Activated naive CD4-positive, alpha-beta T cell treated with anti-CD3 and anti-CD28 coated beads, Interleukin-2, amount 10 ng/mL, durations not matched to agents 7 days and 5 days (primary cell): ENCODE measurements around the gene TTBK1.

ENCODE experiments used
- CTCF ChIA-PET: fragments of 350-600 bp; sonication (Branson Sonifier 250); formaldehyde crosslinking; loops from one replicate; lab custom pipeline; 2021; ENCODE audit warnings: antibody characterized with exemption; lab: Charles Lee
- DNase-seq: peaks from one replicate; pipeline ENCODE4 v3.0.0-alpha.2; 2020
- H3K27ac Mint-ChIP-seq: one replicate; pipeline ENCODE4 v1.8.0; 2021; ENCODE audit warnings: mild to moderate bottlenecking, moderate library complexity, mixed read lengths
- H3K27me3 Mint-ChIP-seq: one replicate; pipeline ENCODE4 v1.8.0; 2021; ENCODE audit warnings: mild to moderate bottlenecking, mixed read lengths
- H3K36me3 Mint-ChIP-seq: one replicate; pipeline ENCODE4 v1.8.0; 2021; ENCODE audit warnings: mixed read lengths
- H3K4me1 Mint-ChIP-seq: one replicate; pipeline ENCODE4 v1.8.0; 2021; ENCODE audit warnings: mixed read lengths
- H3K4me3 Mint-ChIP-seq: one replicate; pipeline ENCODE4 v1.8.0; 2021; ENCODE audit warnings: mild to moderate bottlenecking, moderate library complexity, mixed read lengths
- H3K9me3 Mint-ChIP-seq: one replicate; pipeline ENCODE4 v1.8.0; 2021; ENCODE audit warnings: mixed read lengths

The TTBK1 gene

GRCh38 chr6:43254138-43254817, 11.0 kb downstream of the TTBK1 start:
- CTCF ChIA-PET: interaction anchor here (1.0 to 1.8 kb wide), 2 partner anchors 24 to 251 kb away, joined by 3 to 4 read pairs; no protein-coding TSS in a partner anchor
- H3K9me3 Mint-ChIP-seq: no peaks in the 10 kb centered on the region
- H3K36me3 Mint-ChIP-seq: no peaks in the 10 kb centered on the region
- no peak overlapping the region for H3K27ac Mint-ChIP-seq
- DNase-seq: no peak
- no peak overlapping the region for H3K4me3 Mint-ChIP-seq
- peaks cover 68% of the 10 kb centered on the region for H3K27me3 Mint-ChIP-seq
- H3K4me1 Mint-ChIP-seq: peaks cover 14% of the 10 kb centered on the region

DNA sequence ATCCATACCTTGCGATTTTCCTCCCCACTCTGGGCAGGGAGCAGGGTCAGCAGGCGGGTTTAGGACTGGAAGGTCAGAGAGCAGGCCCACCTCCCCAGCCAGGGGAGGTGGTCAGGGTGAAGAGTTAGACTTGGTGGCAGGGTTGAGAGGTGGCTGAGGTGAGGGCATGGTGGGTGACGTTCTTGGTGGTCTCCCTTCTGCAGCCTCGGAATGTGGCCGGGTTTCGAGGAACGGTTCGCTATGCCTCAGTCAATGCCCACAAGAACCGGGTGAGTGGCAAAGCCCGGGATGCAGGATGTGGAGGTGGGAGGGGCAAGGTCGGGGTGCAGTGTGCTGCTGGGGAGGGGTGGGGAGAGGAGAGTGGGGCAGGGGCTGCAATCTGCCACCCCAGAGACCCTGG, 11.6 kb downstream of the TTBK1 start:
- Mint-ChIP-seq H3K36me3 (no peaks in the 10 kb centered on the region), H3K27me3 (peaks cover 72% of the 10 kb centered on the region), H3K27ac (no peak overlapping the region), H3K4me3 (no peak overlapping the region), H3K9me3 (no peaks in the 10 kb centered on the region), H3K4me1 (peaks cover 14% of the 10 kb centered on the region)
- DNase-seq: no peak
- CTCF ChIA-PET: no interaction called here

GRCh38 chr6:43255408-43256054, 12.2 kb downstream of the TTBK1 start:
- H3K4me3 Mint-ChIP-seq: no peak overlapping the region
- H3K36me3 Mint-ChIP-seq: no peaks in the 10 kb centered on the region
- no peak for DNase-seq
- H3K27me3 Mint-ChIP-seq: peaks cover 72% of the 10 kb centered on the region
- H3K9me3 Mint-ChIP-seq: no peaks in the 10 kb centered on the region
- H3K27ac Mint-ChIP-seq: peak overlapping the region; percentile 49
- peaks cover 13% of the 10 kb centered on the region for H3K4me1 Mint-ChIP-seq
- CTCF ChIA-PET: no interaction called here

DNA sequence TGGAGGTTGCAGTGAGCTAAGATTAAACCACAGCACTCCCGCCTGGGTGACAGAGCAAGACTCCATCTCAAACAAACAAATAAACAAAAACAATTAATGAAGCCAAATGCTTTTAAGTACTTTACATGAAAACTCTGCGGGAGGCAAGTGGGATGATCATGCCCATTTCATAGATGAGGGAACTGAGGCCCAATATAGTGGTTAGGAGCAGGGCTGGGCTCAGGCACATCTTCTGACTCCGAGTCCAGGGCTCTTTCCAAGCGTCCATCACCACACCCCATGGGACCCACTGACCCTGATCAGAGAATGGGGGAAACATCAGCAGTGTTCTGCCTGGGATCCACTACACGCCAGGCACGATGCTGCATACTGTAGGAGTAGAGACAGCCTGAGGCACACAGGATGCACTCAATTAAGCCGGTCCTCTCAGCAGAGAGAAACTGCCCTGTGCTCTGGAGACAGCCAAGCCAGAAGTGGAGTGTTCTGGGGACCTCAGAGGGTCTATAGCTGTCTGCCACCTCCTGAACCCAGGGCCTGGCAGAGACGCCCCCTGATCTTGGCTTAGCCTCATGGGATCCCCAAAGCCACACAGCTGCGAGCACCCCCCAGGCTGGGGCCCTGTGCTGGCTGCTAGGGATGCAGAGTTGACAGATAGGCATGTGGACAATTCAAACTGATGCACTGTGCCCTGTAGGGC, 13.5 kb downstream of the TTBK1 start:
- H3K27ac Mint-ChIP-seq: peak overlapping the region; percentile 55
- no peak for DNase-seq
- peaks cover 2% of the 10 kb centered on the region for H3K4me1 Mint-ChIP-seq
- H3K27me3 Mint-ChIP-seq: peaks cover 60% of the 10 kb centered on the region
- H3K36me3 Mint-ChIP-seq: no peaks in the 10 kb centered on the region
- H3K9me3 Mint-ChIP-seq: no peaks in the 10 kb centered on the region
- H3K4me3 Mint-ChIP-seq: no peak overlapping the region
- CTCF ChIA-PET: interaction anchor here (1.2 kb wide), 1 partner anchor 141 kb away, joined by 3 read pairs; no protein-coding TSS in a partner anchor

DNA sequence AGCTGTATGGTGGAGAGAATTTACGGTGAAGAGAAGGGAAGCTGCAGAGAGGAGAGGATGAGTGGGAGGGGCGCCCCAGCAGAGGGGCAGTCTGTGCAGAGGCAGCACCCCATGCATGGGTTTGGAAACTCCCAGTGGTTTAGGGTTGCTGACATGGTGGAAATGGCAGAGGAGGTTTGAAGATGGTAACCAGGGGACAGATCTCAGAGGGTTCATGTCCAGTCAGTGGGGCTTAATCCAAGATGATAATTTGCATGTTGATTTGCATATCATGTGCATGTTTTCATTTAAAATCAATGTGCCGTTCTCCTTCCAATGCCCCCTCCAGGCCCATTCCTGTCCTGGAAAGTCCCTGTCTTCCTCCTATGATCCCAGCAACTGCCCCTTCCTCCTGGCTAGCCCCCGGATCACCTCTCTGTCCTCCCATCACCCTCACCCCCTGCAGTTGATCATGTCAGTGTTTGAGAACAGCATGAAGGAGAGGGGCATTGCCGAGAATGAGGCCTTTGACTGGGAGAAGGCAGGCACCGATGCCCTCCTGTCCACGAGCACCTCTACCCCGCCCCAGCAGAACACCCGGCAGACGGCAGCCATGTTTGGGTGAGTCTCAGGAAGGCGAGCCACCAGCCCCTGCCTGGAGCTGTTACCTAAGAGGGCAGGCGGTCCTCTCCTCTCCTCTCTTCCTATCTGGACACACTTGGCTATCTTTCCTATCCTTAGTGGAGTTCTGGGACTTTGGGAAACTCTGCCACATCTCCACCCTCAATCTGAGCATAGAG, 14.3 kb downstream of the TTBK1 start:
- no peak for DNase-seq
- H3K27ac Mint-ChIP-seq: peak overlapping the region; percentile 55
- H3K4me1 Mint-ChIP-seq: no peaks in the 10 kb centered on the region
- CTCF ChIA-PET: interaction anchor here (1.2 kb wide), 1 partner anchor 140 kb away, joined by 3 read pairs; no protein-coding TSS in a partner anchor
- no peaks in the 10 kb centered on the region for H3K9me3 Mint-ChIP-seq
- H3K36me3 Mint-ChIP-seq: no peaks in the 10 kb centered on the region
- no peak overlapping the region for H3K4me3 Mint-ChIP-seq
- peaks cover 53% of the 10 kb centered on the region for H3K27me3 Mint-ChIP-seq

DNA sequence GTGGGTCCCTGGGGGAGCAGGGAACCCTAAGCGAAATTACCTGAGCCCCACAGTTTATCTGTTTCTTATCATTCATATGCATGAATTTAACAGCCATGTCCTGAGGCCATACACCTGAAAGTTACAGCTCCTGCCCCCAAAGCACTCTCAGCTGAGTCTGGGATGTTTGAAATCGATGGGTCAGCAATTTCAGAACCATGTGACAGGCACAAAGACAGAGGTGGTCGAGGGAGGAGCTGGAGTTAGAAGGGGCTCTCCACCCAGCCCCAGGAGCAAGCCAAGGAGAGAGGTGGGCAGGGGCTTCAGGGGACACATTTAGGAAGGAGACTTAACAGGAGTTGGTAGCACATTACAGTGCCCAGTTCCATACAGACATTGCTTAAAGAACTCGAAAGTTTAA, 14.9 kb downstream of the TTBK1 start:
- Mint-ChIP-seq H3K9me3 (no peaks in the 10 kb centered on the region), H3K27me3 (peaks cover 46% of the 10 kb centered on the region), H3K36me3 (no peaks in the 10 kb centered on the region), H3K4me3 (no peak overlapping the region), H3K27ac (no peak overlapping the region), H3K4me1 (no peaks in the 10 kb centered on the region)
- DNase-seq: no peak
- CTCF ChIA-PET: interaction anchor here (1.2 kb wide), 1 partner anchor 139 kb away, joined by 3 read pairs; no protein-coding TSS in a partner anchor

DNA sequence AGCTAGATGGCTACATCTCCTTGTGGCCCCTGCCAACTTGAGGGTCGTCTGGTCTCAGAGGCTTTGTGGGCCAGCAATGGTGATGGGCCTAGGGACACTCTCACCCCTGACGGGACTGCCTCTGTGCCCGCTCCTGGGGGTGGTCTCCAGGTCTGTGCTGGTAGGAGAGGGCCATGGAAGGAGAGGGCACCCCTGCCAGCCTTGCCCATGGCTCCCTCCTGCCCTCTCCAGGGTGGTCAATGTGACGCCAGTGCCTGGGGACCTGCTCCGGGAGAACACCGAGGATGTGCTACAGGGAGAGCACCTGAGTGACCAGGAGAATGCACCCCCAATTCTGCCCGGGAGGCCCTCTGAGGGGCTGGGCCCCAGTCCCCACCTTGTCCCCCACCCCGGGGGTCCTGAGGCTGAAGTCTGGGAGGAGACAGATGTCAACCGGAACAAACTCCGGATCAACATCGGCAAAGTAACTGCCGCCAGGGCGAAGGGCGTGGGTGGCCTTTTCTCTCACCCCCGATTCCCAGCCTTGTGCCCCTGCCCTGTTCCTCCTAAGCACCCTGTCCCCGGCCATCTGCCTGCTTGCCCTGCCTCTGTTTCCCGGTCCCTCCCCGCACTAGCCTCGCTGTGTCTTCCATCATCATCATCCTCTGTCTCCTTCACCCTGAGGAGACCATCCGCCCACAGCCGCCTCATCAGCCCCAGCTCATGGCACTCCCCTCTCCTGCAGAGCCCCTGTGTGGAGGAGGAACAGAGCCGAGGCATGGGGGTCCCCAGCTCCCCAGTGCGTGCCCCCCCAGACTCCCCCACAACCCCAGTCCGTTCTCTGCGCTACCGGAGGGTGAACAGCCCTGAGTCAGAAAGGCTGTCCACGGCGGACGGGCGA, 15.8 kb downstream of the TTBK1 start:
- Mint-ChIP-seq H3K4me1 (no peaks in the 10 kb centered on the region), H3K9me3 (no peaks in the 10 kb centered on the region), H3K27ac (no peak overlapping the region), H3K27me3 (peaks cover 45% of the 10 kb centered on the region), H3K36me3 (no peaks in the 10 kb centered on the region), H3K4me3 (no peak overlapping the region)
- no peak for DNase-seq
- CTCF ChIA-PET: no interaction called here

DNA sequence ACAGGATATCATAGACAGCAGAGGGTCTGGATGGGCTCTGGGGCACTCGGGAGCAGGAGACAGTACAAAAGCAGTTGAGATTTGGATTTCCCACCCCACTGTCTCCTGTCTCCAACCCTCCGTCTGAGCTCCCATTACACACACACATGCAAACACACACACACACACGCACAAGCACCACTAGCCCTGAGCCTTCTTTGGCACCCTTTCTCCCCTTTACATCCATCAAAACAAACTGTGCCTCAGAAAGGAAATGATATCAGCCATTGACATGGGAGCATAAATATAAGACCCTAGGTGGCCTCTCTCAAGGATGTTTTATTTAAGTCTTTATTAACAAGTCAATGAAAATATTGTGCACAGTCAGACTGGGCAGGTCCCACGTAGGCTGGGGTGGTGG, 17.5 kb downstream of the TTBK1 start:
- H3K4me1 Mint-ChIP-seq: no peaks in the 10 kb centered on the region
- no peak overlapping the region for H3K27ac Mint-ChIP-seq
- H3K4me3 Mint-ChIP-seq: no peak overlapping the region
- H3K36me3 Mint-ChIP-seq: no peaks in the 10 kb centered on the region
- CTCF ChIA-PET: no interaction called here
- H3K27me3 Mint-ChIP-seq: peaks cover 55% of the 10 kb centered on the region
- no peaks in the 10 kb centered on the region for H3K9me3 Mint-ChIP-seq
- no peak for DNase-seq

- Mint-ChIP-seq H3K9me3 (no peaks in the 10 kb centered on the region), H3K36me3 (no peaks in the 10 kb centered on the region)
- CTCF ChIA-PET: interaction anchor here (0.6 to 4.7 kb wide), 3 partner anchors 55 to 246 kb away, joined by 3 to 36 read pairs (median 3); no protein-coding TSS in a partner anchor
Measured at GRCh38 chr6:43261198-43261597, 17.9 kb downstream of the TTBK1 start.

GRCh38 chr6:43262000-43262779, 18.9 kb downstream of the TTBK1 start:
- Mint-ChIP-seq H3K27ac (no peak overlapping the region), H3K9me3 (no peaks in the 10 kb centered on the region), H3K27me3 (peaks cover 60% of the 10 kb centered on the region), H3K36me3 (no peaks in the 10 kb centered on the region), H3K4me3 (no peak overlapping the region), H3K4me1 (no peaks in the 10 kb centered on the region)
- DNase-seq: no peak
- CTCF ChIA-PET: interaction anchor here (0.7 to 4.7 kb wide), 8 partner anchors 19 to 247 kb away, joined by 3 to 36 read pairs (median 4); no protein-coding TSS in a partner anchor

More at GRCh38 chr6:43261198-43261597, 17.9 kb downstream of the TTBK1 start:
- no peaks in the 10 kb centered on the region for H3K4me1 Mint-ChIP-seq
- peaks cover 57% of the 10 kb centered on the region for H3K27me3 Mint-ChIP-seq
- H3K4me3 Mint-ChIP-seq: no peak overlapping the region
- H3K27ac Mint-ChIP-seq: no peak overlapping the region
- DNase-seq: no peak

- Mint-ChIP-seq H3K4me1 (no peaks in the 10 kb centered on the region), H3K27ac (no peak overlapping the region)
Measured at GRCh38 chr6:43262780-43263313, 19.6 kb downstream of the TTBK1 start.

More at GRCh38 chr6:43262780-43263313, 19.6 kb downstream of the TTBK1 start:
- Mint-ChIP-seq H3K27me3 (peaks cover 60% of the 10 kb centered on the region), H3K4me3 (no peak overlapping the region), H3K9me3 (no peaks in the 10 kb centered on the region), H3K36me3 (no peaks in the 10 kb centered on the region)
- CTCF ChIA-PET: interaction anchor here (0.7 to 4.7 kb wide), 7 partner anchors 9 to 247 kb away, joined by 3 to 36 read pairs (median 5); no protein-coding TSS in a partner anchor
- DNase-seq: no peak
